WTC11 (cell line): Measurements from ENCODE around the gene SLC5A12. TPM values are rescaled to one million over a fixed set of nuclear protein-coding genes. Genes with fewer than 3 reads are reported as not detected.

Experiments used
- ATAC-seq: fragments of 200-7000 bp; cut with Tn5 transposase; 2 replicates; pipeline ENCODE4 v1.10.0; 2021; ENCODE audit warnings: mild to moderate bottlenecking, moderate library complexity
- CTCF ChIA-PET: fragments of 300-600 bp; sonication (Branson Sonifier 250); formaldehyde crosslinking; loops from one replicate; lab custom pipeline; 2021; ENCODE audit warnings: antibody characterized with exemption; lab: Charles Lee
- POLR2A ChIA-PET: fragments of 350-600 bp; sonication (Branson Sonifier 250); formaldehyde crosslinking; loops from one replicate; lab custom pipeline; 2021; ENCODE audit warnings: antibody characterized with exemption; lab: Charles Lee
- DNase-seq: peaks from one replicate; pipeline ENCODE4 v3.0.0; 2021; ENCODE audit warnings: low spot score
- H3K27ac Mint-ChIP-seq: 2 replicates; pipeline ENCODE4 v1.8.0; 2021; ENCODE audit warnings: mixed read lengths
- H3K27me3 Mint-ChIP-seq: 2 replicates; pipeline ENCODE4 v1.8.0; 2021; ENCODE audit warnings: low read depth, mild to moderate bottlenecking, moderate library complexity, mixed read lengths
- H3K36me3 Mint-ChIP-seq: 2 replicates; pipeline ENCODE4 v1.8.0; 2021; ENCODE audit warnings: mixed read lengths
- H3K4me1 Mint-ChIP-seq: 2 replicates; pipeline ENCODE4 v1.8.0; 2022; ENCODE audit warnings: mixed read lengths
- H3K4me3 Mint-ChIP-seq: 2 replicates; pipeline ENCODE4 v1.8.0; 2021; ENCODE audit warnings: mild to moderate bottlenecking, moderate library complexity, mixed read lengths
- H3K9me3 Mint-ChIP-seq: 2 replicates; pipeline ENCODE4 v1.8.0; 2021; ENCODE audit warnings: mixed read lengths
- E2F1 ChIP-seq: sonication (generic); formaldehyde crosslinking; IDR thresholded peaks from 2 replicates; pipeline ENCODE4 v1.8.0; 2022; ENCODE audit warnings: mild to moderate bottlenecking, missing genetic modification reagents
- GABPB1 ChIP-seq: sonication (generic); formaldehyde crosslinking; IDR thresholded peaks from 2 replicates; pipeline ENCODE4 v1.8.1; 2023; ENCODE audit warnings: mild to moderate bottlenecking, missing genetic modification reagents
- HMGA2 ChIP-seq: fragments of 250-450 bp; sonication (Bioruptor Pico); IDR thresholded peaks from 2 replicates; pipeline ENCODE4 v1.4.0; 2021; ENCODE audit warnings: mild to moderate bottlenecking, moderate library complexity
- JAZF1 ChIP-seq: fragments of 250-450 bp; sonication (Bioruptor Pico); IDR thresholded peaks from 2 replicates; pipeline ENCODE4 v1.9.0; 2021; ENCODE audit warnings: moderate library complexity, mild to moderate bottlenecking, inconsistent platforms
- JUN ChIP-seq: sonication (generic); formaldehyde crosslinking; IDR thresholded peaks from 2 replicates; pipeline ENCODE4 v1.8.0; 2023; ENCODE audit warnings: mild to moderate bottlenecking, missing genetic modification reagents
- MYBL2 ChIP-seq: sonication (generic); formaldehyde crosslinking; IDR thresholded peaks from 2 replicates; pipeline ENCODE4 v1.8.1; 2023; ENCODE audit warnings: mild to moderate bottlenecking, moderate library complexity, missing genetic modification reagents
- NFATC4 ChIP-seq: fragments of 250-450 bp; sonication (Bioruptor Pico); IDR thresholded peaks from 2 replicates; pipeline ENCODE4 v1.9.0; 2021; ENCODE audit warnings: mild to moderate bottlenecking
- NR1H2 ChIP-seq: sonication (generic); formaldehyde crosslinking; IDR thresholded peaks from 2 replicates; pipeline ENCODE4 v1.9.0; 2021; ENCODE audit warnings: mild to moderate bottlenecking, moderate library complexity, missing genetic modification reagents
- NR2C2 ChIP-seq: sonication (generic); formaldehyde crosslinking; IDR thresholded peaks from 2 replicates; pipeline ENCODE4 v1.8.0; 2022; ENCODE audit warnings: mild to moderate bottlenecking, missing genetic modification reagents
- SMAD3 ChIP-seq: sonication (generic); formaldehyde crosslinking; IDR thresholded peaks from 2 replicates; pipeline ENCODE4 v1.8.0; 2022; ENCODE audit warnings: missing genetic modification reagents, mild to moderate bottlenecking, borderline replicate concordance
- SMAD4 ChIP-seq: sonication (generic); formaldehyde crosslinking; IDR thresholded peaks from 2 replicates; pipeline ENCODE4 v1.8.0; 2022; ENCODE audit warnings: mild to moderate bottlenecking, missing genetic modification reagents
- ZNF138 ChIP-seq: sonication (generic); formaldehyde crosslinking; conservative IDR thresholded peaks from 2 replicates; pipeline ENCODE4 v1.8.1; 2022; ENCODE audit warnings: mild to moderate bottlenecking, moderate library complexity, missing genetic modification reagents
- ZNF396 ChIP-seq: fragments of 250-450 bp; sonication (Bioruptor Pico); IDR thresholded peaks from 2 replicates; pipeline ENCODE4 v1.8.0; 2021; ENCODE audit warnings: mild to moderate bottlenecking, moderate library complexity, borderline replicate concordance
- ZNF416 ChIP-seq: fragments of 250-450 bp; sonication (Bioruptor Pico); IDR thresholded peaks from 2 replicates; pipeline ENCODE4 v1.9.0; 2021; ENCODE audit warnings: mild to moderate bottlenecking, inconsistent platforms
- total RNA-seq: library from RNA; stranded (reverse); gene quantifications from 3 replicates; pipeline ENCODE4 v1.2.3, GENCODE V29; 2021
- TF ChIP-seq, protein P1 (sequence below): sonication (generic); formaldehyde crosslinking; IDR thresholded peaks from 2 replicates; pipeline ENCODE4 v1.8.1; 2023; ENCODE audit warnings: mild to moderate bottlenecking, missing genetic modification reagents, moderate library complexity
- TF ChIP-seq, protein P2 (sequence below): sonication (generic); formaldehyde crosslinking; IDR thresholded peaks from 2 replicates; pipeline ENCODE4 v1.8.1; 2022; ENCODE audit warnings: mild to moderate bottlenecking, moderate library complexity, missing genetic modification reagents
- TF ChIP-seq, protein P3 (sequence below): sonication (generic); formaldehyde crosslinking; IDR thresholded peaks from 2 replicates; pipeline ENCODE4 v1.8.1; 2022; ENCODE audit warnings: missing genetic modification reagents, borderline replicate concordance
- TF ChIP-seq, protein P4 (sequence below): sonication (generic); formaldehyde crosslinking; conservative IDR thresholded peaks from 2 replicates; pipeline ENCODE4 v1.8.1; 2022; ENCODE audit warnings: mild to moderate bottlenecking, missing genetic modification reagents
- TF ChIP-seq, protein P5 (sequence below): sonication (generic); formaldehyde crosslinking; IDR thresholded peaks from 2 replicates; pipeline ENCODE4 v1.8.1; 2023; ENCODE audit warnings: mild to moderate bottlenecking, missing genetic modification reagents, borderline replicate concordance
- TF ChIP-seq, protein P6 (sequence below): sonication (generic); formaldehyde crosslinking; IDR thresholded peaks from 2 replicates; pipeline ENCODE4 v1.8.1; 2023; ENCODE audit warnings: mild to moderate bottlenecking, missing genetic modification reagents

Gene SLC5A12
- total RNA-seq, 1 experiment from 2014 or later: 1.9 TPM

- no peak for TF ChIP-seq GABPB1 (CRISPR knock-in tag)
- TF ChIP-seq, protein P1, sequence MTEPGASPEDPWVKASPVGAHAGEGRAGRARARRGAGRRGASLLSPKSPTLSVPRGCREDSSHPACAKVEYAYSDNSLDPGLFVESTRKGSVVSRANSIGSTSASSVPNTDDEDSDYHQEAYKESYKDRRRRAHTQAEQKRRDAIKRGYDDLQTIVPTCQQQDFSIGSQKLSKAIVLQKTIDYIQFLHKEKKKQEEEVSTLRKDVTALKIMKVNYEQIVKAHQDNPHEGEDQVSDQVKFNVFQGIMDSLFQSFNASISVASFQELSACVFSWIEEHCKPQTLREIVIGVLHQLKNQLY: no peak
- TF ChIP-seq ZNF396: no peak
- no peak for TF ChIP-seq SMAD3
- TF ChIP-seq ZNF416 (CRISPR knock-in tag): no peak
- no peak for TF ChIP-seq NR2C2
- no peak for TF ChIP-seq HMGA2 (CRISPR knock-in tag)
- TF ChIP-seq, protein P2, sequence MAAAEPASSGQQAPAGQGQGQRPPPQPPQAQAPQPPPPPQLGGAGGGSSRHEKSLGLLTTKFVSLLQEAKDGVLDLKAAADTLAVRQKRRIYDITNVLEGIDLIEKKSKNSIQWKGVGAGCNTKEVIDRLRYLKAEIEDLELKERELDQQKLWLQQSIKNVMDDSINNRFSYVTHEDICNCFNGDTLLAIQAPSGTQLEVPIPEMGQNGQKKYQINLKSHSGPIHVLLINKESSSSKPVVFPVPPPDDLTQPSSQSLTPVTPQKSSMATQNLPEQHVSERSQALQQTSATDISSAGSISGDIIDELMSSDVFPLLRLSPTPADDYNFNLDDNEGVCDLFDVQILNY (CRISPR knock-in tag): no peak
These were observed 44.3 kb downstream of the SLC5A12 start (continued) for GRCh38 chr11:26677566-26677965.

DNA sequence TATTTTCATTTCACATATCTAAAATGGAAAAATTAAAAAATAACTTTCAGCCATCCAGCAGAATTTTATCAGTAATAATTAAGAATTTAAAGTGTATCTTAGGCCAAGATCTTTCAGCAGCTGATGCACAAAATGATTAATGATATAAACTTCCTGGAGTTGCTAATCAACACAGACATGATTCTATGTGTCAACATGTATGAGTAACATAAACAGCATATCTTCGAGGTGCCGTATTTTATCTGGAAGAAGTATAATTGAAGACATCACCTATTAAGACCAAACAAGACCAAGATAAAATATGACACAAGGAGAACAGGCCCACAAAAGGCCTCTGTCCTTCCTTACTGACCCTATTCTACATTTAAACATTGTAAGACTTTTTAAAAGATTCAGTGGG lies 45.2 kb downstream of the SLC5A12 start:
- no peak overlapping the region for H3K4me3 Mint-ChIP-seq
- no peaks in the 10 kb centered on the region for H3K36me3 Mint-ChIP-seq
- no peaks in the 10 kb centered on the region for H3K9me3 Mint-ChIP-seq
- ChIA-PET POLR2A (interaction anchor here (0.7 kb wide), 1 partner anchor 232 kb away, joined by 5 read pairs; no protein-coding TSS in a partner anchor), CTCF (no interaction called here)
- no peak for ATAC-seq
- no peaks in the 10 kb centered on the region for H3K27me3 Mint-ChIP-seq
- no peaks in the 10 kb centered on the region for H3K4me1 Mint-ChIP-seq
- H3K27ac Mint-ChIP-seq: no peak overlapping the region
- no peak for DNase-seq
- TF ChIP-seq, protein P3, sequence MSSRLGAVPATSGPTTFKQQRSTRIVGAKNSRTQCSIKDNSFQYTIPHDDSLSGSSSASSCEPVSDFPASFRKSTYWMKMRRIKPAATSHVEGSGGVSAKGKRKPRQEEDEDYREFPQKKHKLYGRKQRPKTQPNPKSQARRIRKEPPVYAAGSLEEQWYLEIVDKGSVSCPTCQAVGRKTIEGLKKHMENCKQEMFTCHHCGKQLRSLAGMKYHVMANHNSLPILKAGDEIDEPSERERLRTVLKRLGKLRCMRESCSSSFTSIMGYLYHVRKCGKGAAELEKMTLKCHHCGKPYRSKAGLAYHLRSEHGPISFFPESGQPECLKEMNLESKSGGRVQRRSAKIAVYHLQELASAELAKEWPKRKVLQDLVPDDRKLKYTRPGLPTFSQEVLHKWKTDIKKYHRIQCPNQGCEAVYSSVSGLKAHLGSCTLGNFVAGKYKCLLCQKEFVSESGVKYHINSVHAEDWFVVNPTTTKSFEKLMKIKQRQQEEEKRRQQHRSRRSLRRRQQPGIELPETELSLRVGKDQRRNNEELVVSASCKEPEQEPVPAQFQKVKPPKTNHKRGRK (CRISPR knock-in tag): no peak
- TF ChIP-seq, protein P4, sequence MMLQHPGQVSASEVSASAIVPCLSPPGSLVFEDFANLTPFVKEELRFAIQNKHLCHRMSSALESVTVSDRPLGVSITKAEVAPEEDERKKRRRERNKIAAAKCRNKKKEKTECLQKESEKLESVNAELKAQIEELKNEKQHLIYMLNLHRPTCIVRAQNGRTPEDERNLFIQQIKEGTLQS: no peak
- TF ChIP-seq JUN (CRISPR knock-in tag) (no peak), JAZF1 (no peak), ZNF138 (CRISPR knock-in tag) (no peak), NR1H2 (CRISPR knock-in tag) (no peak), ZNF416 (CRISPR knock-in tag) (no peak)

- POLR2A ChIA-PET: no interaction called here
- no peaks in the 10 kb centered on the region for H3K4me1 Mint-ChIP-seq
- no peaks in the 10 kb centered on the region for H3K36me3 Mint-ChIP-seq
- no peak overlapping the region for H3K4me3 Mint-ChIP-seq
- no peaks in the 10 kb centered on the region for H3K27me3 Mint-ChIP-seq
- DNase-seq: no peak
- CTCF ChIA-PET: no interaction called here
- ATAC-seq: no peak
- H3K27ac Mint-ChIP-seq: no peak overlapping the region
- no peaks in the 10 kb centered on the region for H3K9me3 Mint-ChIP-seq
- TF ChIP-seq ZNF396 (no peak), ZNF138 (CRISPR knock-in tag) (no peak), NFATC4 (no peak), E2F1 (no peak), SMAD4 (CRISPR knock-in tag) (no peak), MYBL2 (no peak)
- TF ChIP-seq, protein P5, sequence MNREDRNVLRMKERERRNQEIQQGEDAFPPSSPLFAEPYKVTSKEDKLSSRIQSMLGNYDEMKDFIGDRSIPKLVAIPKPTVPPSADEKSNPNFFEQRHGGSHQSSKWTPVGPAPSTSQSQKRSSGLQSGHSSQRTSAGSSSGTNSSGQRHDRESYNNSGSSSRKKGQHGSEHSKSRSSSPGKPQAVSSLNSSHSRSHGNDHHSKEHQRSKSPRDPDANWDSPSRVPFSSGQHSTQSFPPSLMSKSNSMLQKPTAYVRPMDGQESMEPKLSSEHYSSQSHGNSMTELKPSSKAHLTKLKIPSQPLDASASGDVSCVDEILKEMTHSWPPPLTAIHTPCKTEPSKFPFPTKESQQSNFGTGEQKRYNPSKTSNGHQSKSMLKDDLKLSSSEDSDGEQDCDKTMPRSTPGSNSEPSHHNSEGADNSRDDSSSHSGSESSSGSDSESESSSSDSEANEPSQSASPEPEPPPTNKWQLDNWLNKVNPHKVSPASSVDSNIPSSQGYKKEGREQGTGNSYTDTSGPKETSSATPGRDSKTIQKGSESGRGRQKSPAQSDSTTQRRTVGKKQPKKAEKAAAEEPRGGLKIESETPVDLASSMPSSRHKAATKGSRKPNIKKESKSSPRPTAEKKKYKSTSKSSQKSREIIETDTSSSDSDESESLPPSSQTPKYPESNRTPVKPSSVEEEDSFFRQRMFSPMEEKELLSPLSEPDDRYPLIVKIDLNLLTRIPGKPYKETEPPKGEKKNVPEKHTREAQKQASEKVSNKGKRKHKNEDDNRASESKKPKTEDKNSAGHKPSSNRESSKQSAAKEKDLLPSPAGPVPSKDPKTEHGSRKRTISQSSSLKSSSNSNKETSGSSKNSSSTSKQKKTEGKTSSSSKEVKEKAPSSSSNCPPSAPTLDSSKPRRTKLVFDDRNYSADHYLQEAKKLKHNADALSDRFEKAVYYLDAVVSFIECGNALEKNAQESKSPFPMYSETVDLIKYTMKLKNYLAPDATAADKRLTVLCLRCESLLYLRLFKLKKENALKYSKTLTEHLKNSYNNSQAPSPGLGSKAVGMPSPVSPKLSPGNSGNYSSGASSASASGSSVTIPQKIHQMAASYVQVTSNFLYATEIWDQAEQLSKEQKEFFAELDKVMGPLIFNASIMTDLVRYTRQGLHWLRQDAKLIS (CRISPR knock-in tag): no peak
- TF ChIP-seq, protein P6, sequence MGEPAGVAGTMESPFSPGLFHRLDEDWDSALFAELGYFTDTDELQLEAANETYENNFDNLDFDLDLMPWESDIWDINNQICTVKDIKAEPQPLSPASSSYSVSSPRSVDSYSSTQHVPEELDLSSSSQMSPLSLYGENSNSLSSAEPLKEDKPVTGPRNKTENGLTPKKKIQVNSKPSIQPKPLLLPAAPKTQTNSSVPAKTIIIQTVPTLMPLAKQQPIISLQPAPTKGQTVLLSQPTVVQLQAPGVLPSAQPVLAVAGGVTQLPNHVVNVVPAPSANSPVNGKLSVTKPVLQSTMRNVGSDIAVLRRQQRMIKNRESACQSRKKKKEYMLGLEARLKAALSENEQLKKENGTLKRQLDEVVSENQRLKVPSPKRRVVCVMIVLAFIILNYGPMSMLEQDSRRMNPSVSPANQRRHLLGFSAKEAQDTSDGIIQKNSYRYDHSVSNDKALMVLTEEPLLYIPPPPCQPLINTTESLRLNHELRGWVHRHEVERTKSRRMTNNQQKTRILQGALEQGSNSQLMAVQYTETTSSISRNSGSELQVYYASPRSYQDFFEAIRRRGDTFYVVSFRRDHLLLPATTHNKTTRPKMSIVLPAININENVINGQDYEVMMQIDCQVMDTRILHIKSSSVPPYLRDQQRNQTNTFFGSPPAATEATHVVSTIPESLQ: no peak
These were observed 46.5 kb downstream of the SLC5A12 start for GRCh38 chr11:26675233-26675928.
